Progenitor cell of endocrine pancreas (in vitro differentiated cells): Measurements from ENCODE around the gene CRABP1. TPM values are rescaled to one million over a fixed set of nuclear protein-coding genes. Genes with fewer than 3 reads are reported as not detected.

Experiments
- DNase-seq: peaks from one replicate; pipeline ENCODE4 v3.0.0; 2021; ENCODE audit warnings: low spot score; ENCODE audit not compliant: unreplicated experiment
- H3K27ac Mint-ChIP-seq: 2 replicates; pipeline ENCODE4 v1.8.0; 2021; ENCODE audit warnings: mild to moderate bottlenecking, moderate library complexity, mixed read lengths
- H3K27me3 Mint-ChIP-seq: 2 replicates; pipeline ENCODE4 v1.8.0; 2021; ENCODE audit warnings: mixed read lengths
- H3K36me3 Mint-ChIP-seq: 2 replicates; pipeline ENCODE4 v1.8.0; 2022; ENCODE audit warnings: mixed read lengths; ENCODE audit not compliant: insufficient read depth
- H3K4me1 Mint-ChIP-seq: 2 replicates; pipeline ENCODE4 v1.8.0; 2021; ENCODE audit warnings: low read depth, mixed read lengths
- H3K4me3 Mint-ChIP-seq: 2 replicates; pipeline ENCODE4 v1.8.0; 2021; ENCODE audit warnings: low read depth, mild to moderate bottlenecking, moderate library complexity, mixed read lengths
- H3K9me3 Mint-ChIP-seq: 2 replicates; pipeline ENCODE4 v1.8.0; 2021; ENCODE audit warnings: low read depth, mixed read lengths
- CTCF ChIP-seq: fragments of 200-600 bp; sonication (generic); IDR thresholded peaks from one replicate; pipeline ENCODE4 v1.5.0; 2021; ENCODE audit warnings: antibody characterized with exemption, mild to moderate bottlenecking; ENCODE audit not compliant: unreplicated experiment
- total RNA-seq: library from RNA; stranded (reverse); gene quantifications from 2 replicates; pipeline ENCODE4 v1.2.1, GENCODE V29; 2021

CRABP1 gene
- total RNA-seq, 1 donor from 2014 or later: 1.1 TPM

DNA sequence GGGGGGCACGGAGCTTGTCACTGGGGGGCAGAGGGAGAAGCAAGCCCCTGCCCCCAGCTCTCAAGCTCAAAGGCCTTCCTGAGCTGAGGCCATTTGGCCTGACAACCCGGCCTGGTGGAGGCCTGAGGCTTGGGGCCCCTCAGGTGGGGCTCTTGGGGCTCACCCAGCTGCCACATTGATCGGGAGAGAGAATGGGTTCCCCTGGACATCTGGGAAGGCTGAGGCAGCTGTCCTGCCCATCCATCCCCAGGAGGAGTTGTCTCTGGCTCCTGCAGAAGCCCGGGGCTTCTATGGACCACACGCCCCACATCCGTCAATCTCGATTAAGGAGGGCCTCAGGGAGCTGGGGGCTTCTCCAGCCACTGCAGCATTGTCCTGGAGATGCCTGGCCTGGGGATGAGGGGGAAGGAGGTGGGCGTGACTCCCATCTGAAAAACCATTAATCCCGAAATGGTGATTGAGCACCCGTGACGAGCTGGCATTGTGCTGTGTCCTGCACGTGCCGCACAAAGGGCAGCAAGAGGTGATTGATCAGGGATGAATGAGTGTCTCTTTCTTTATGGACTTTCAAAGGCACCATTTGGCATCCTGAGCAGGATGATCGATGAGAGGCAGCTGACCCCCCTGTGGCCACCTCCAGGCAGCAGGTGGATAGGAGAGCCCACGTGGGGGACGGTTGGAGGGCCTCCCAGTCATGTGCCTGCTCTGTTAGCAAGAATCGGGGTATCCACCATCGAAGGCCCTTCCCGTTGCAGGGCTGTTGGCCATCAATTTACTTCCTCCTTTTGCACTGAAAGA is 17.2 kb upstream of the CRABP1 start:
- H3K9me3 Mint-ChIP-seq: no peaks in the 10 kb centered on the region
- no peaks in the 10 kb centered on the region for H3K36me3 Mint-ChIP-seq
- no peak for TF ChIP-seq CTCF
- peaks cover 17% of the 10 kb centered on the region for H3K4me1 Mint-ChIP-seq
- no peak for DNase-seq
- peak overlapping the region; percentile 59 for H3K27ac Mint-ChIP-seq
- H3K4me3 Mint-ChIP-seq: no peak overlapping the region
- H3K27me3 Mint-ChIP-seq: peaks cover 43% of the 10 kb centered on the region

DNA sequence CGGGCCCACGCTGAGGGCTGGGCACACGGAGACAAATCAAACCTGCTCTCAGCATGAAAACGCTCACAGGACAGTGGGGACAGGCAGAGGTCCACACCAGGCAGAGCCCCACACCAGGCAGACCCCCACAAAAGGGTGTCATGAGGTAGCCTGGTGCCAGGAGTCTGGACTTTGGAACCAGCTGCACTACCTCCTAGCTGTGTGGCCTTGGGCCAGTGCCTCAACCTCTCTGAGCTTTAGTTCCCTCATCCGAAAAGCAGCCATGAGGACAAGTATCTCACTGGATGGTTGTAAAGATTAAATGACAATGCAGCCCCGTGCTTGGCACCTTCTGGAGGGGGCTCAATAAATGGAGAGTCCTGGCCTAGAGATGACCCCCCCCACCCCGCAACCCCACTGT is 16.5 kb upstream of the CRABP1 start:
- peaks cover 48% of the 10 kb centered on the region for H3K27me3 Mint-ChIP-seq
- no peak overlapping the region for H3K4me3 Mint-ChIP-seq
- no peaks in the 10 kb centered on the region for H3K36me3 Mint-ChIP-seq
- no peak for TF ChIP-seq CTCF
- DNase-seq: no peak
- no peak overlapping the region for H3K27ac Mint-ChIP-seq
- H3K4me1 Mint-ChIP-seq: peaks cover 17% of the 10 kb centered on the region
- no peaks in the 10 kb centered on the region for H3K9me3 Mint-ChIP-seq

GRCh38 chr15:78324144-78324543 is 16.0 kb upstream of the CRABP1 start:
- no peak for TF ChIP-seq CTCF
- H3K27me3 Mint-ChIP-seq: peaks cover 47% of the 10 kb centered on the region
- no peak for DNase-seq
- H3K4me3 Mint-ChIP-seq: no peak overlapping the region
- no peak overlapping the region for H3K27ac Mint-ChIP-seq
- H3K36me3 Mint-ChIP-seq: no peaks in the 10 kb centered on the region
- H3K4me1 Mint-ChIP-seq: peaks cover 17% of the 10 kb centered on the region
- H3K9me3 Mint-ChIP-seq: no peaks in the 10 kb centered on the region

DNA sequence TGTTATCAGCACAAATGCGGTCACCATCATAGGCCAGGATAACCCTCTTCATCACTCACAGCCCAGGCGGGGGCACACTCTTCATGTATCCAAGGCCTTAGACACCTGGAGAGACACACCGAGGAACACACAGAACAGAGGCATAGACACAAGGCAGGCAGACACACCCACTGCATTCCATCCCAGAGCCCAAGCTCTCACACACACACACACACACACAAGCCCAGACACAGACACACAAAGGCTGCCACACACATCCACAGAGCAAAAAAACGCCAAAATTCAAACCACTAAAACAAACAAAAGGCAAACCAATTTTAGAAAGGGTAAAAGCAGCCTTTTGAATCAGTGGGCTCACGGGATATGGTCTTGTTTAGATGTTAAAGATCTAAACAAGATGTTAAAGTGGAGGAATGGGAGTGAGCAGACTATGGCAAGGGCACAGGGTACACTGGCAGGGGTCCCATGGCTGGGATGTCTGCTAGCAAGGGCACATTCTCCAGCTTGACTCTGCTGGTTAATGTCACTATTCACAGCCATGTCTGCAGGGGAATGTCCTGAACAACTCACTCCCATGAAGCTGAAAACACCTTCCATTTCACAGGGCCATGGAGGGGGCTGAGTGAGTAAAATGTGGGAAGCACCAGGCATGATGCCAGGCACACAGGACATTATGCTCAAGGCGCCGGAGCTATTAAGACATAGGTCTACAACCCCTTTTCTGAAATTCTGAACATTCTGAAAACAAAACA is 14.9 kb upstream of the CRABP1 start:
- Mint-ChIP-seq H3K4me1 (peaks cover 17% of the 10 kb centered on the region), H3K4me3 (no peak overlapping the region), H3K36me3 (no peaks in the 10 kb centered on the region), H3K27ac (no peak overlapping the region), H3K27me3 (peaks cover 47% of the 10 kb centered on the region), H3K9me3 (no peaks in the 10 kb centered on the region)
- no peak for TF ChIP-seq CTCF
- no peak for DNase-seq

DNA sequence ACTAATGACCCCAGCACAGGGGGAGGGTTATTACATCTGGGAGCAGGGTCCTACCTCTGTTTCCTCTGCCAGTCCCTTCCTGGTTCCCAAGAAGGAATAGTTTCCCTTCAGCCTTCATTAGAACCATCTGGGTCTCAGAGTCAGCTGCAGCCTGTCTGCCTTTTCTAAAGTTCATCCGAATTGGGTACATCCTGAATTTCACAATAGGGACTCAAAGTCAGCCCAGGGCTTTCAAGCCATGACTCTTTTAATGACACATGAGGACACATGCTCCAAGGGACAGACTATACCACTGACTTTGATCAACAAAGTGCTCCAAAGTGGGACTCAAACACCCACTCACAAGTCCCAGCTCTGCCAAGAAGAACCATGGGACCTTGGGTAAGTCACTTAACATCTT is 12.7 kb upstream of the CRABP1 start:
- Mint-ChIP-seq H3K36me3 (no peaks in the 10 kb centered on the region), H3K9me3 (no peaks in the 10 kb centered on the region), H3K27ac (no peak overlapping the region), H3K4me1 (peaks cover 10% of the 10 kb centered on the region), H3K4me3 (no peak overlapping the region), H3K27me3 (peaks cover 44% of the 10 kb centered on the region)
- DNase-seq: no peak
- TF ChIP-seq CTCF: no peak
